ENCODE data around the gene TMEM89. TPM values are rescaled to one million over a fixed set of nuclear protein-coding genes. Genes with fewer than 3 reads are reported as not detected.

Gene TMEM89
- total RNA-seq, 1 donor from 2014 or later: 0.89 TPM

DNA sequence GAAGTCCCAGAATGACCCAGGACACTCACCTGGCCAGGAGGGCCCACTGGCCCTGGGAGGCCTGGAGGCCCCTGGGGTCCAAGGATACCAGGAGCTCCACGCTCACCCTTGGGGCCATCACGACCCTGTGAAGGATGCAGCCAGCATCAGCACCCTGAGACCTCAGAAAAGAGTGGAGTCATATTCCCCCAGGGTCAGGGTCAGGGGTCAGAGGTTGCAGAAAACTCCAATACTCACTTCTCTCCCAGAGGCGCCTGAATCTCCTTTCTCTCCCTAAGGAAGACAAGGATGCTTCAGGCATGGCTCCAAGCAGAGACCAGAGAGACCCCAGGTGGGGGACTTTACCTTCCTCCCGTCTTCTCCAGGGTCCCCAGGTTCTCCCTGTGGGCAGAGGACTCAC, 44.9 kb downstream of the TMEM89 start:
- DNase-seq: no peak
- H3K27ac Mint-ChIP-seq: no peak overlapping the region
- no peaks in the 10 kb centered on the region for H3K36me3 Mint-ChIP-seq (ENCODE audit: low read depth)
- H3K9me3 Mint-ChIP-seq: no peaks in the 10 kb centered on the region
- H3K4me1 Mint-ChIP-seq: no peaks in the 10 kb centered on the region
- H3K4me3 Mint-ChIP-seq: no peak overlapping the region
- intact Hi-C loops (cut with micrococcal nuclease): no loop called here
- no peaks in the 10 kb centered on the region for H3K27me3 Mint-ChIP-seq

DNA sequence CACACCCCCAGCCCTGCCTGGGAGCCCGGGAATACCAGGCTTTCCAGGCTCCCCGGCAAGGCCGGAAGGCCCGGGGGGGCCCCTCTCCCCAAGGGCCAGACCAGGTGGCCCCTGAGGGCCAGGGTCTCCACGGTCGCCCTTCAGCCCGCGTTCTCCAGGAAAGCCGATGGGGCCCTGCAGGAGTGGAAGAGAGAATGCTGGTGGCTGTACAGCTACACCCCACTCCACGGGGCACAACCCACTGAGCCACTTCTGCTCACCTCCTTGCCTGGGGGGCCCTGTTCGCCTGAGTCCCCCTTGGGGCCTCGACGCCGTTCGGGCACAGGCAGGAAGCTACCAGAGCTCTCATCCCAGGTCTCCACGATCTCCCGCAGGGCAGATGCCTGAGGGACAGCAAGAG, 46.2 kb downstream of the TMEM89 start:
- no peak for DNase-seq
- intact Hi-C loops (cut with micrococcal nuclease): no loop called here

DNA sequence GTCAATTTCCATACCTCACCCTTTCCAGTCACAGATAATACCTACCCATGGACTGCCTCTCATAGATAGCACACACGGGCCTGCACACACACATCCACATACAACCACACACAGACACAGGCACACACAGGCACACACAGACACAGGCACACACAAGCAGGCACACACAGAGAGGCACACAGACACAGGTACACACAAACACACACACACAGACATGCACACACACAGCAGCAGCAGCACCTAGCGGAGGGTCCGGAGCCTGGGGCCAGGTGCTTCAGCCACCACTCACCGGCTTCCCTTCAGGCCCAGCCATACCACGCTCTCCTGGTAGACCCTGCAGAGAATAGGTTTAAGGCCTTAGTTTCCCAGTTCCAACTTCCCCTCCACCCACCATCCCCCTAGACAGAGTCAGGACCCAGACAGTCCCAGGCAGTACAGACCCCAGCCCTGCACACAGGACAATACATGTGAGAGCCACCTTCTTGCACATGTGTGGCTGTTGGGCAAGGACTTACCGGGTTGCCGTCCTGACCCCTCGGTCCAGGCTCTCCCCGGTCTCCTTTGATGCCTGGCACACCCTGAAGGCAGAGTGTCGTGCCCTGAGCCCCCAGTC, 47.5 kb downstream of the TMEM89 start:
- Mint-ChIP-seq H3K4me1 (no peaks in the 10 kb centered on the region), H3K9me3 (no peaks in the 10 kb centered on the region), H3K36me3 (ENCODE audit: low read depth) (no peaks in the 10 kb centered on the region), H3K27me3 (no peaks in the 10 kb centered on the region), H3K27ac (no peak overlapping the region), H3K4me3 (no peak overlapping the region)
- no peak for DNase-seq
- intact Hi-C loops (cut with micrococcal nuclease): no loop called here

More for the DNA sequence above, 46.2 kb downstream of the TMEM89 start:
- Mint-ChIP-seq H3K36me3 (ENCODE audit: low read depth) (no peaks in the 10 kb centered on the region), H3K9me3 (no peaks in the 10 kb centered on the region), H3K4me3 (no peak overlapping the region), H3K27me3 (no peaks in the 10 kb centered on the region), H3K4me1 (no peaks in the 10 kb centered on the region), H3K27ac (no peak overlapping the region)

DNA sequence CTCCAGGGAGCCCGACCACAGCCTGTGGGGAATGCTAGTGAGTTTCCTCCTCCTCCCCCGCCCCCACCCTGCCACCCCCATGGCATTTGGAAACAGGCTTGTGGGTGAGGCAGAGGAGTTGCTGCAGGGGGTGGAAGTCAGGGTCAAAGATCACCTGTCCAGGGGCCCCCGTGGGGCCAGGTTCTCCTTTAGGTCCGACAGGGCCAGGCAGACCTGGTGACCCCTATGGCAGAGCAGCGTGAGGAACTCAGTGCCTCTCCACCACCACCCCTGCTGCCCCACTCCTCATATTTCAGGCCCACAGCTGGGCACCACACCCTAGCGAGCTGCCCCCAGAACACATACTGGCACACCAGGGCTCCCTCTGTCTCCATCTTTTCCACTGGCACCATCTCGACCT, 49.1 kb downstream of the TMEM89 start:
- Mint-ChIP-seq H3K4me3 (no peak overlapping the region), H3K27me3 (no peaks in the 10 kb centered on the region), H3K36me3 (ENCODE audit: low read depth) (no peaks in the 10 kb centered on the region), H3K27ac (no peak overlapping the region), H3K4me1 (no peaks in the 10 kb centered on the region), H3K9me3 (no peaks in the 10 kb centered on the region)
- DNase-seq: no peak
- intact Hi-C loops (cut with micrococcal nuclease): no loop called here

DNA sequence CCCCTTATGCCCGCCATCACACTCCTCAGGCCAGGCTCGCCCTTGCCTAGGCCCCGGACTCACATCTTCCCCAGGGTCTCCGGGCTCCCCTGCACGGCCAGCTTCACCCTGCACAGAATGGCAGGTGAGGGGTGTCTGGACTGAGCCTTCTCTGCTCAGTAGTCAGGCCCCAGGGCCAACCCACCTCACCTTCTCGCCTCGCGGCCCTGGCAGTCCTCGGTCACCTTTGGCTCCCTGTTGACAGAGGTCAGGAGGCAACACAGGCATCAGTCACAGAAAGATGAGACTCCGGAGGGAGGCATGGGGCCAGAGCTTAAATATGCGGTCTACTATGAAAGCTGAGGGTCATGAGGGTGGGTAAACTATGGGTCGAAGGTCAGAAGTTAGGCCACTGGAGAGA, 49.6 kb downstream of the TMEM89 start:
- Mint-ChIP-seq H3K27ac (no peak overlapping the region), H3K4me3 (no peak overlapping the region), H3K27me3 (no peaks in the 10 kb centered on the region), H3K4me1 (no peaks in the 10 kb centered on the region), H3K36me3 (ENCODE audit: low read depth) (no peaks in the 10 kb centered on the region), H3K9me3 (no peaks in the 10 kb centered on the region)
- intact Hi-C loops (cut with micrococcal nuclease): no loop called here
- no peak for DNase-seq

Other genes starting within 250 kb of the TMEM89 start
- 0.14 and 0.28 TPM in 2 replicates for gene FBXW12, start 249.6 kb downstream of the TMEM89 start, total RNA-seq
- 5.7 and 6.5 TPM in 2 replicates for gene PLXNB1, start 191.7 kb downstream of the TMEM89 start, total RNA-seq
- gene CCDC51, start 181.7 kb downstream of the TMEM89 start, total RNA-seq: 24.4 and 25.9 TPM in 2 replicates
- 272 and 275 TPM in 2 replicates for gene TMA7, start 181.5 kb downstream of the TMEM89 start, total RNA-seq
- gene ATRIP, start 175.0 kb downstream of the TMEM89 start, total RNA-seq: 18.3 and 20.0 TPM in 2 replicates
- 79.1 and 84.9 TPM in 2 replicates for gene SHISA5, start 117.6 kb downstream of the TMEM89 start, total RNA-seq
- 38.2 and 44.0 TPM in 2 replicates for gene PFKFB4, start 65.0 kb downstream of the TMEM89 start, total RNA-seq
- gene UCN2, start 58.0 kb downstream of the TMEM89 start, total RNA-seq: not detected in 2 replicates
- gene COL7A1, start 26.4 kb downstream of the TMEM89 start, total RNA-seq: 0.56 and 0.62 TPM in 2 replicates
- 224 and 235 TPM in 2 replicates for gene UQCRC1, start 12.1 kb downstream of the TMEM89 start, total RNA-seq
- 57.2 and 58.2 TPM in 2 replicates for gene SLC26A6, start 13.7 kb upstream of the TMEM89 start, total RNA-seq
- 14.5 and 15.2 TPM in 2 replicates for gene CELSR3, start 41.1 kb upstream of the TMEM89 start, total RNA-seq
- 53.1 and 54.1 TPM in 2 replicates for gene NCKIPSD, start 64.1 kb upstream of the TMEM89 start, total RNA-seq
- gene IP6K2, start 95.5 kb upstream of the TMEM89 start, total RNA-seq: 57.9 and 58.4 TPM in 2 replicates
- gene PRKAR2A, start 226.1 kb upstream of the TMEM89 start, total RNA-seq: 31.9 and 39.4 TPM in 2 replicates

Data from activated CD4-positive, alpha-beta T cell treated with anti-CD3 and anti-CD28 coated beads, Interleukin-2, amount 10 ng/mL, durations not matched to agents 24 days and 14 days (primary cell).